Measurements from ENCODE around the gene LKAAEAR1.

The LKAAEAR1 gene

GRCh38 chr20:64049060-64049877, 34.9 kb downstream of the LKAAEAR1 start, which contains the start of gene SOX18:
Gene SOX18 (minus strand): TSS chr20:64049639. CDS start chr20:64049516, 123 bp downstream.
- no peak for DNase-seq

DNA sequence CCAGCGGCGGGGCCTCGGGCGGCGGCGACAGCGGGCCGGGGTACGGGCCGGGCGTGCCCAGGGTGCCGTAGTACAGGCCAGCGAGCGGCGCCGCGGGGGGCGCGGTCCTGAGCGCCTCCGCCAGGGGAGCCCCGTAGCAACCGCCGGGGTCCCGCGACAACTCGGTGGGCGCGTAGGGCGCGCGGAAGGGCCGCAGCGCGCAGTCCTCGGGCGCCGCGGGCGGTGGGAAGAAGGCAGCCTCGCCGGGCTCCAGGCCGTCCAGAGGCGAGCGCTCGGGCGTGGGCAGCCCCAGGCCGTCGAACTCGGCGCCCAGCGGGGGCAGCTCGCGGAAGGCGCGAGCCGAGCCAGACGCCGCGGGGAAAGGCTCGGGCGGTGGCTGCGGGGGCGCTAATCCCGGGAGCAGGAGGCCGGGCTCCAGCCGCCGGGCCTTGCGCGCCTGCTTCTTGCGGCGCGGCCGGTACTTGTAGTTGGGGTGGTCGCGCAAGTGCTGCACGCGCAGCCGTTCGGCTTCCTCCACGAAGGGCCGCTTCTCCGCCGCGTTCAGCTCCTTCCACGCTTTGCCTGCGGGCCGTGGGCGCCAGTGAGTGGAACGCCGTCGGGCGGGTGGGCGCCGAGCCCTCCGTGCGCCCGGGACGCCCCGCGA, 35.7 kb downstream of the LKAAEAR1 start:
- no peak for DNase-seq

DNA sequence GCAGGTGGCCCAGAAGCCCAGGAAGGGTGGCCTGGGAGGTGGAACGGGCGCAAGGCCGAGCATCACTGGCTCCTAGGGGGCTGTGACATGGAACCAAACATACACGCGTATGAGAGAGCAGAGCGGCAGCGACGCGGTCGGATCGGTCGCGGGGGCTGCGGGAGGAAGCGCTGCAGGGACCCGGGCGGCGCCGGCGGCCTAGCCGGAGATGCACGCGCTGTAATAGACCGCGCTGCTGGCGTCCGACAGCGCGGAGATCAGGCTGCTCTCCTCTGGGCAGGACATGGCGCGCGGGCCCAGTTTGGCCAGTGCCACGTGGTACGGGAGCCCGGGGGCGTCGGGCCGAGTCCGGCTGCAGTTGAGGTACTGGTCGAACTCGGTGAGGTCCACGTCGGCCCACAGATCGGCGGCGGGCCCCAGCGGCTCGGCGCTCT, 36.2 kb downstream of the LKAAEAR1 start:
- DNase-seq: no peak

DNA sequence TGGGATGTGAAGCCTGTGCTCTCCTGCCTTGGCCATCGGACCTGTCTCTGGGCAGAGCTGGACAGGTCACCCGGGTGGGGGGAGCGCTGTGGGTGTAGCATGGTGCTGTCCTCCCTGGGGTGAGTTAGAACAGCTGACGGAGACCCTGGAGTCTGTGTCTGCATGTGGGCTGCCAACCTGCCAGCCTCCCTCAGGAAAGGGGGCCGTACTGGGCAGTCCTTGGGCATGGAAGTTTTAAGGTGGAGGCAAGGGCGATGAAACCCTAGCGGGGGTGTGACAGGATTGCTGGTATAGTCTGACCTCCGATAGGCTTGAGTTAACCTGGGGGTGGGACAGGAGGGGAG, 37.2 kb downstream of the LKAAEAR1 start:
- DNase-seq: no peak

DNA sequence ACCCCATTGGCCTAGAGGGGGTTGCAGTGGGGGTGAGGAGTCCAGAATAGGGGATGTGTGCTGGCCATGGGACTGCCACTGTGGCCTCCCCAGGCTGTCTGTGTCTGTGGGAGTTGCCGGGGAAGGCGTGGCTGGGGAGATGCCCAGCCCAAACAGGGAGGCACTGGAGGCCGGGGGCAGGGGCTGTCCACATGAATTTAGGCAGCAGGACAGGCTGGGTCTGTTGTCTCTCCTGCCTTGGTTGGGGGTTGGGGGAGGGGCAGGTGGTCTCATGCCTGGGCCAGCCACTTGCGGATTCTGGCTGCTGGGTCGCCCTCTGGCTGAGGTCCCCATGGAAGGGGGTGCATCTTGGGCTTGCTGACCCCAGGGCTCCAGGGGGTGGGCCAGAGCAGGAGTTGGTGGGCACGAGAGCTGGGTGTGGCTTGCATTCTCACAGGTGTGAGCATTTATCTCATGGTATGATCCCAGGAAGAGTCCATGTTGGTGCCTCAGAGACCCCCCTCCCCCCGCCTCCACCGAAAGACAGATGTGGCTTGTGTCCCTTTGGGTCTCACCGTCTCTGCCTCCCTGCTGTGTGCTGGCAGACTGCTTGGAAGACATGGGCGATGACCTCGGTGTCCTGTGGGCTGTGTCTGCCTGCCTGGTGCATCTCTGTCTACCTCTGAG, 38.7 kb downstream of the LKAAEAR1 start:
- no peak for DNase-seq

GRCh38 chr20:64044484-64045247, 39.5 kb downstream of the LKAAEAR1 start:
- DNase-seq: no peak

- DNase-seq: no peak
Measured at GRCh38 chr20:64043768-64044167, 40.4 kb downstream of the LKAAEAR1 start.

DNA sequence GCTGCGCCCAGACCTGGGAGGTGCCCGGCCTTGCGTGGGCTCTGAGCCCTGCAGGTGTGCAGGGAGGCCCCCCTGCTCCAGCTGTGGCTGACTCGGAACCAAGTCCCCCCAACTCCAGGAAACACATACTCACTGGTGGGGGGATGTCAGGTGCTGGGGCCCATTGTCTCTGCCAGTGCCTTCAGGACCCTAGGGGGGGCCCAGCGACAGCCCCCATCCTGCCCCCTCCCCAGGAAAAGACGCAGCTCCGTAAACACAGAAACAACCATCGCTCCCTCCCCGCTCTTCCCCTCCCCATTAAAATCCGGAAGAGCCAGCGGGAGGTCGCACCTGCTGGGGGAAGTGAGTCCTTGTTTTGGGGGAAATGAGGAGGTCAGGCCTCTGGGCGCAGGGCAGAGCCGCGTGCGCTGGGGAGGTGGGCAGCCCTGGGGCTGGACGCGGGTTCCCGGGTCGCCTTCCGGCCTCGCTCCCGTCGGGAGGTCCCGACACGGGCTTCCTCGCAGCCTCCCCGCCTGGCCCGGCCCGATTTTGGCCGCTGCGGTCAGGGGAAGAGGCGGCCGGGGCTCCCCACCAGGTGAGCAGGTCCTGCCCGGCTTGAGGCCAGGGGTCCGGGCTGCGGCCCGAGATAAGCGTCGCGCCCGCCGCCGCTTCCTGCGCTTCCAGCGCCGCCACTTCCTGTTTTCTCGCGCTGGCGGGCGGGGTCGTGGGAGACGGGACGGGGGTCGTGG, 42.0 kb downstream of the LKAAEAR1 start:
- no peak for DNase-seq

DNA sequence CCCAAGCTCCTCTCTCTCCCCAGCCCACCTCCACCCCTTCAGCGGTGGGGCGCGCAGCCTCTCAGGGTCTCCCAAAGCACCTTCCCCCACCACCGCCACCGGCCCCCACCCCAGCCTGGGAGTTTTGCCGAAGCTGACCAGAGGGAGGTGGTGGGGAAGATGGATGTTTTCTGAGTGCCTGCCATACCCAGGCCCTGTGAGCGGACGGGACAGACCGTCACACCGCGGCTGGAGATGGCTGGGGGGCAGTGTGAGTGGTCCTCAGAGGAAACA, 42.5 kb downstream of the LKAAEAR1 start:
- no peak for DNase-seq

- DNase-seq: no peak
Measured at GRCh38 chr20:64041040-64041780, 43.0 kb downstream of the LKAAEAR1 start.

DNA sequence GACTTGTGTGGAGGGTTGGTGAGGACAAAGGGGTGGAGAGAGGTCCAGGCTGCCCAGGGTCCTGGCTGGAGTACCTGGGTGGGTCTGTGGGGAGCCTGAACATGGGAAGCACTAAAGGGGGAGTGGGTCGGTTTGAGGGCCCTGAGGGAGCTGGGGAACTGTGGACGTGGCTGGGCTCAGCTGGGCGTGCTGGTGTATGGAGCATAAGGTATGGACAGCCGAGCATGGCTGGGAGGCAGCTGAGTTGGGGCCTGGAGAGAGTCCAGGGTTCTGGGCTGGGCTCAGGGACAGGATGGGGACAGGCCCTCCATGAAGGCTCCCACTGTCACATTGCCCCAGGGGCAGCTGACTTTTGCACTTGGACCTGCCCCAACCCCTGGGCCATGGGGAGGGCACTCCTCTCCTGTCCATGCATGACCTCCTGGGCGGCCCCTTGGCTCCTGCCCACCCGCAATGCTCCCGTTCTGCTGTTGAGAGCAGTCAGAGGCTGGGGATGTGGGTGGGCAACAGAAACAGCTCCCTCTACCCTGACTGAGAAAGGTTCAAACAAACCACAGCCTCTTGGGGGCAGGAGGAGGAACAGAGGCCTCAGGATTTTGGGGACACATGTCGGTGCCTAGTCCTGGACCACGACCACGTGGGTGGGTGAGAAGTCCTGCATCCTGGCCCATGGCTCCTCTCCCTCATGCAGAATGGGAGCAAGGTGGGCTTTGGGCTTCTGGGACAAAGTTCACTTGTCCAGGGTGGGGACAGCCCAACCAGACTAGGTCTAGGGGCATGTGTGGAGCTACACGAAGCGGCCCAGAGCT, 43.8 kb downstream of the LKAAEAR1 start:
- DNase-seq: no peak

DNA sequence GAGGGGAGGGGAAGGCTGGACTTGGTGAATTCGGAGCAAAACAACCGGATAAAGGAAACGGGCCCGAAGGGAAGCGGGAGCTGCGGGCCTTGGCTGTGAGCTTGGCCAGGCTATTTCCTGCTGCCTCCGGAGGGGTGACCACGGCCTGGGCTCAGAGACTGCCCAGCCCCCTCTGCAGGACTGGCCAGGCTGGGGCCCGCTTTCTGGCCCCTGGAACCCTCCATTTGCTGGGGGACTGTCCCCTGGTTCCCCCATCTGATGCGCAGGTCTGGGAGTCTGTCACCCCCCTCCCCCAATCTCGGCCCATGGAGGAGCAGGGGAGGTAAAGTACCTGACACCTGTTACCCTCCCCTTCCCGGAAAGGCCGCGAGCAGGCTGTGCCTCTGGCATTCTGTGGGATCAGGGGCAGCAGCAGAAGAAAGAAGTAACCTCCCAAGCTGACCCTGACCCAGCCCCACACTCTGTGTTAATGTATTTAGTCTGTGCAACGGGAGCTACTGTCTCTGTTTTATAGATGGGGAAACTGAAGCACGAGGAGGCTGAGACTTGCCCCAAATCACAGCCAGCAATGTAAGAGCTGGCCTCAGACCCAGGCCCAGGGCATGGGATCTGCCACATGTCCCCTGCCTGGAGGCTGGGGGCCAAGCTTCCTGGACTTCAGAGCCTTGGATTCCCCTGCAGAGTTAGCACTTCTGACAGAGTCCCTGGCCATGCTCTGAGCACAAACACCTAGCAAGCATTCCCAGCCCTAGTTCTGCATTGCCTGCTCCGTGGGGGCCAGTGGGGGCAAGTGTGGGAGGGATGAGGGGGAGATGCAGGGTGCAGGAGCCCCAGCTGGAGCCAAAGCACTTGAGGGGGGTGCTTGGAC, 44.7 kb downstream of the LKAAEAR1 start:
- no peak for DNase-seq

- DNase-seq: peak; percentile 31
Measured at GRCh38 chr20:64038565-64039292, 45.5 kb downstream of the LKAAEAR1 start.

DNA sequence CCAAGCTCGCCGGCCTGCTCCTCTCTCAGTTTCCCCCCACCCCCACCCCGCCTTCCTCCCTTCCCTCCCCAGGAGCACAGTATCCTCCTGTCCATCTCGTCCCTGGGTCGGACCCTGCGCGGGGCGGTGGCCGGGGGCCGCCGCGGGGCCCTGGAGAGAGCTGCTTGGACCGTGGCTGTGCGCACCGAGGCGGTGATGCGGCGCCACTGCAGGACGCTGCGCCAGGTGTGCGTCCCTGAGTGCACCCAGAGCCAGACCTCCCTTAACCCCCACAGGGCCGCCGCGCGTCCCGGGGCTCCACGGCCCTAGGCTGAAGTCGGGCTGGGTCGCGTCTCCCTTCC, 46.0 kb downstream of the LKAAEAR1 start:
- no peak for DNase-seq

DNA sequence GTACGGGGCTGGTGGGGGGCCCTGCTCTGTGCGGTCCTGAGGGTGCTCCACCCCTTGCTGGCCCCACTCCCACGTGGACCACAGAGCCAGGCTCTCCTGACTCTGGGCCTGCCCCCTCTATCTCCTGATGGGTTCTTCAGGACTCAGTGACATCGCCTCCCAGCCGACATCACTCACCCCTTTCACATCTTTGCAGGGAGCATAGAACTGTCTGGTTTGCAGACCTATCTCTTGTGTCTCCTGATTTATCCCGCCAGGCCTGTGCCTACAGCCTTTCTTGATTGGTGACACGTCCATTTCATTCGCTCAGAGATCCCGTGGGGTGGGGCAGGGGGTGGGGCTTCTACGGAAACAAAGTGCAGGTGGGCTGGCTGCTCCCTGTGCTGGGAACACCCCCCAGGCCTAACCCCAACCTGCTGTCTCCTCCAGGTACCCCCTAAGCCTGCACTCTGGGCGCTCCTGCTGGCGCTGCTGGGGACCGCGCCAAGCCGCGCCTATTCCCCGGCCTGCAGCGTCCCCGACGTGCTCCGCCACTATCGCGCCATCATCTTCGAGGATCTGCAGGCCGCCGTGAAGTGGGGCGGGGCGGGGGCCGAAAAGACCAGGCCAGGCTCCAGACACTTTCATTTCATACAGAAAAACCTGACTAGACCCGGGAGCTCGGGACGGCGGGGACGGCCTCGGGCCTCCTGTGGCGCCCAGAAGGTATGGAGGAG, 46.5 kb downstream of the LKAAEAR1 start:
- DNase-seq: no peak

DNA sequence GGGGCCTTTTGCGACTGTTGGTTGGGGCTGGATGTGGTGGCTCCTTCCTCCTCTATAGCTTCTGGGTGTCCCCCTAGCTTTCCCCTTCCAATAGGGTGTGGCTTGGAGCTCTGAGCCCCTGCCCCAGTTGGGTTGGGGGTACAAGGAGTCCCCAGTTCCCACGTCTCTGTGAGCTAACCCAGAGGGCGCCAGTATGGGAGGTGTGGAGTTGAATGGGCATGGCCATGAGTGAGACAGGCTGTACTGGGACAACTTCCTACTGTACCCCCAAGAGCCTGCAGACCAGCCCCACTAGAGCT, 47.0 kb downstream of the LKAAEAR1 start:
- DNase-seq: no peak

- no peak for DNase-seq
Measured at GRCh38 chr20:64036346-64037198, 47.6 kb downstream of the LKAAEAR1 start.

DNA sequence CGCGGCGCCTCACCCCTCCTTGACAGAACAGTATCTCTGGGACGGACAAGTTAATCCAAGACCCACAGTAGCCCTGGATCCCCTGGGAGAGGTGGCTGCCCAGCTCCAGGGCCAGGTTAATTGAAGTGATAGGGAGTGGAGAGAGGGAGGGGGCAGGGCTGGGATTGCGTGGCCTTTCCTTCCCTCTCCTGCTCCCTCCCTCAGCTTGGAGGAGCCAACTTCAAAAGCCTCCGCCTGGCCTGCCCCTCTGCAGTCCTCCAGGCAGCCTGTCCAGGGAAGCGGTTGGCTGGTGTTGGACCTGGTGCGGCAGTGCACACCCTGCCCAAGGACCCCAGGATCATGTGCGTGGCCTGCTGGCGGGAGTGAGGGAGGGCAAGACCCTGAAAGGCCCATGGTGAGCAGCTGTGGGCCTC, 48.3 kb downstream of the LKAAEAR1 start, which contains the start of gene C20orf204:
C20orf204 (plus strand) TSS at position 250 of the 413 bp plus-strand sequence; CDS start at position 392, 142 bp downstream.
- no peak for DNase-seq

All from NCI-H2029 (cell line).